IMR-90 (cell line): ENCODE data around the gene MAGI2. TPM values are rescaled to one million over a fixed set of nuclear protein-coding genes. Genes with fewer than 3 reads are reported as not detected.

Source experiments
- ATAC-seq: fragments of 200-7000 bp; cut with Tn5 transposase; 2 replicates; pipeline ENCODE4 v1.9.1; 2020; ENCODE audit warnings: low read depth, mild to moderate bottlenecking, moderate library complexity
- BruUV-seq: library from RNA; stranded (reverse); fragments of 400-500 nt; replicated peaks from 2 replicates; lab custom pipeline; 2021; lab: Mats Ljungman, UMichigan
- CTCF ChIA-PET: fragments of 300-600 bp; formaldehyde crosslinking; extraction: SDS; loops from one replicate; lab custom pipeline; 2021; ENCODE audit warnings: antibody characterized with exemption; lab: Yijun Ruan, JAX
- POLR2A ChIA-PET: fragments of 300-600 bp; sonication (Branson Sonifier 250); formaldehyde crosslinking; loops from one replicate; lab custom pipeline; 2022; ENCODE audit warnings: antibody characterized with exemption; ENCODE audit not compliant: unreplicated experiment; lab: Charles Lee
- DNase-seq: peaks from one replicate; pipeline ENCODE4 v3.0.0; 2013
- H2AFZ ChIP-seq: replicated peaks from 2 replicates; pipeline ENCODE3; 2013; ENCODE audit warnings: low read length, mild to moderate bottlenecking; ENCODE audit not compliant: poor library complexity
- H2AK5ac ChIP-seq: 2 replicates; pipeline ENCODE4 v1.6.1; 2013; ENCODE audit warnings: low read depth, low read length, inconsistent platforms
- H2AK9ac ChIP-seq: replicated peaks from 2 replicates; pipeline ENCODE3; 2013; ENCODE audit warnings: mild to moderate bottlenecking, low read depth, low read length, moderate library complexity; ENCODE audit not compliant: poor library complexity
- H2BK120ac ChIP-seq: 2 replicates; pipeline ENCODE4 v1.6.1; 2013; ENCODE audit warnings: low read depth, low read length, inconsistent platforms
- H2BK15ac ChIP-seq: 3 replicates; pipeline ENCODE4 v1.6.1; 2013; ENCODE audit warnings: low read depth, low read length, inconsistent platforms
- H2BK20ac ChIP-seq: 2 replicates; pipeline ENCODE4 v1.6.1; 2013; ENCODE audit warnings: low read depth, mild to moderate bottlenecking, inconsistent platforms, low read length, moderate library complexity
- H2BK5ac ChIP-seq: 2 replicates; pipeline ENCODE4 v1.6.1; 2013; ENCODE audit warnings: mild to moderate bottlenecking, low read depth, low read length, inconsistent platforms; ENCODE audit not compliant: poor library complexity, severe bottlenecking
- H3K14ac ChIP-seq: replicated peaks from 2 replicates; pipeline ENCODE4 v1.6.1; 2013; ENCODE audit warnings: low read depth, low read length, inconsistent platforms
- H3K18ac ChIP-seq: 2 replicates; pipeline ENCODE4 v1.6.1; 2013; ENCODE audit warnings: low read depth, low read length, control low read depth
- H3K23ac ChIP-seq: 2 replicates; pipeline ENCODE4 v1.6.1; 2013; ENCODE audit warnings: low read depth, low read length, inconsistent platforms
- H3K27ac ChIP-seq: 2 replicates; pipeline ENCODE4 v1.5.1; 2013; ENCODE audit warnings: mild to moderate bottlenecking, control low read depth, low read length; ENCODE audit not compliant: insufficient read depth
- H3K27me3 ChIP-seq: 2 replicates; pipeline ENCODE4 v1.6.1; 2013; ENCODE audit warnings: low read length; ENCODE audit not compliant: control insufficient read depth, insufficient read depth
- H3K36me3 ChIP-seq: 2 replicates; pipeline ENCODE4 v1.6.1; 2013; ENCODE audit warnings: low read length, mixed read lengths; ENCODE audit not compliant: control insufficient read depth, insufficient read depth
- H3K4ac ChIP-seq: 2 replicates; pipeline ENCODE4 v1.6.1; 2013; ENCODE audit warnings: low read depth, low read length, inconsistent platforms
- H3K4me1 ChIP-seq: 2 replicates; pipeline ENCODE4 v1.6.1; 2013; ENCODE audit warnings: low read length, mixed read lengths; ENCODE audit not compliant: control insufficient read depth, insufficient read depth
- H3K4me2 ChIP-seq: 2 replicates; pipeline ENCODE4 v1.6.1; 2013; ENCODE audit warnings: low read depth, mild to moderate bottlenecking, control low read depth, low read length, moderate library complexity
- H3K4me3 ChIP-seq: 2 replicates; pipeline ENCODE4 v1.5.1; 2013; ENCODE audit warnings: low read depth, mild to moderate bottlenecking, control low read depth, low read length, moderate library complexity; ENCODE audit not compliant: insufficient read depth
- H3K56ac ChIP-seq: 2 replicates; pipeline ENCODE4 v1.6.1; 2013; ENCODE audit warnings: low read length, inconsistent platforms; ENCODE audit not compliant: insufficient read depth; ENCODE audit errors: extremely low read depth
- H3K79me1 ChIP-seq, 2 experiments: 2 replicates each; pipeline ENCODE4 v1.6.1; 2013; ENCODE audit warnings: low read length in 2 of 2, inconsistent platforms in 1 of 2, low read depth in 1 of 2
- H3K9ac ChIP-seq: 2 replicates; pipeline ENCODE4 v1.6.1; 2013; ENCODE audit warnings: low read depth, low read length, control low read depth
- H3K9me1 ChIP-seq: 2 replicates; pipeline ENCODE4 v1.6.1; 2013; ENCODE audit warnings: low read length, inconsistent platforms; ENCODE audit not compliant: insufficient read depth
- H3K9me3 ChIP-seq: 2 replicates; pipeline ENCODE4 v1.6.1; 2013; ENCODE audit warnings: low read length; ENCODE audit not compliant: control insufficient read depth, insufficient read depth
- H4K20me1 ChIP-seq: 2 replicates; pipeline ENCODE4 v1.6.1; 2013; ENCODE audit warnings: low read length, inconsistent platforms; ENCODE audit not compliant: insufficient read depth
- H4K5ac ChIP-seq: 2 replicates; pipeline ENCODE4 v1.6.1; 2013; ENCODE audit warnings: mild to moderate bottlenecking, low read depth, low read length, control low read depth
- H4K8ac ChIP-seq, 2 experiments: 2 replicates each; pipeline ENCODE4 v1.6.1; 2013; ENCODE audit warnings: low read depth in 2 of 2, low read length in 2 of 2, control low read depth in 1 of 2, inconsistent platforms in 1 of 2
- H4K91ac ChIP-seq: 2 replicates; pipeline ENCODE4 v1.6.1; 2013; ENCODE audit warnings: low read depth, low read length, inconsistent platforms; ENCODE audit not compliant: insufficient read depth
- BHLHE40 ChIP-seq: fragments of 150-350 bp; IDR thresholded peaks from 2 replicates; pipeline ENCODE4 v1.6.1; 2016; ENCODE audit warnings: mild to moderate bottlenecking, low read depth, low read length
- CEBPB ChIP-seq: IDR thresholded peaks from 2 replicates; pipeline ENCODE4 v1.6.1; 2012; ENCODE audit warnings: low read depth, low read length, improper control_type of control experiment
- CHD1 ChIP-seq: IDR thresholded peaks from 2 replicates; pipeline ENCODE4 v1.6.1; 2012; ENCODE audit warnings: low read depth, low read length, improper control_type of control experiment
- CTCF ChIP-seq: conservative IDR thresholded peaks from 2 replicates; pipeline ENCODE4 v1.5.1; 2012; ENCODE audit warnings: mild to moderate bottlenecking, low read depth, low read length, improper control_type of control experiment
- ELK1 ChIP-seq: fragments of 150-350 bp; IDR thresholded peaks from 2 replicates; pipeline ENCODE4 v1.6.1; 2016; ENCODE audit warnings: low read depth, mild to moderate bottlenecking, low read length, moderate library complexity, borderline replicate concordance
- FOS ChIP-seq: fragments of 150-350 bp; IDR thresholded peaks from 2 replicates; pipeline ENCODE4 v1.6.1; 2016; ENCODE audit warnings: low read depth, low read length
- MAFK ChIP-seq: IDR thresholded peaks from 2 replicates; pipeline ENCODE4 v1.6.1; 2012; ENCODE audit warnings: low read depth, low read length, improper control_type of control experiment
- MAZ ChIP-seq: IDR thresholded peaks from 2 replicates; pipeline ENCODE4 v1.6.1; 2012; ENCODE audit warnings: low read depth, mild to moderate bottlenecking, low read length, improper control_type of control experiment, moderate library complexity, borderline replicate concordance
- MXI1 ChIP-seq: IDR thresholded peaks from 2 replicates; pipeline ENCODE4 v1.6.1; 2012; ENCODE audit warnings: low read depth, mild to moderate bottlenecking, low read length, moderate library complexity, borderline replicate concordance
- NFE2L2 ChIP-seq: fragments of 150-350 bp; IDR thresholded peaks from 2 replicates; pipeline ENCODE4 v1.6.1; 2016; ENCODE audit warnings: low read depth, mild to moderate bottlenecking, low read length
- POLR2A ChIP-seq: IDR thresholded peaks from 2 replicates; pipeline ENCODE4 v1.6.1; 2012; ENCODE audit warnings: mild to moderate bottlenecking, low read depth, low read length
- RAD21 ChIP-seq: IDR thresholded peaks from 2 replicates; pipeline ENCODE4 v1.6.1; 2012; ENCODE audit warnings: low read length, improper control_type of control experiment
- RCOR1 ChIP-seq: IDR thresholded peaks from 2 replicates; pipeline ENCODE4 v1.6.1; 2012; ENCODE audit warnings: mild to moderate bottlenecking, low read length, improper control_type of control experiment; ENCODE audit not compliant: insufficient replicate concordance
- RFX5 ChIP-seq: IDR thresholded peaks from 2 replicates; pipeline ENCODE4 v1.8.0; 2012; ENCODE audit warnings: low read depth, mild to moderate bottlenecking, low read length, moderate library complexity
- SMC3 ChIP-seq: fragments of 150-350 bp; IDR thresholded peaks from 2 replicates; pipeline ENCODE4 v1.6.1; 2016; ENCODE audit warnings: low read depth, mild to moderate bottlenecking, antibody characterized with exemption, low read length, moderate library complexity
- USF2 ChIP-seq: fragments of 150-350 bp; IDR thresholded peaks from 2 replicates; pipeline ENCODE4 v1.6.1; 2017; ENCODE audit warnings: mild to moderate bottlenecking, antibody characterized with exemption, low read length, low read depth
- WGBS, 2 experiments: methylation state at CpG; one replicate each; pipeline versions ENCODE4 v1.1.5 to v1.1.7; 2013; ENCODE audit warnings: missing lambda C conversion rate in 2 of 2; ENCODE audit not compliant: insufficient read length in 1 of 2; ENCODE audit errors: extremely low coverage in 2 of 2; 5-methylcytosine and 5-hydroxymethylcytosine counted together
- dilution Hi-C: fragments of 300-500 bp; cut with HindIII; formaldehyde crosslinking; loops from one replicate; pipeline ENCODE4 v1.14.3; 2018; ENCODE audit warnings: low sequenced_read_pairs; ENCODE audit not compliant: unreplicated experiment
- in situ Hi-C: fragments of 300-500 bp; cut with MboI; formaldehyde crosslinking; loops from 3 replicates; pipeline ENCODE4 v1.14.3; 2019; ENCODE audit warnings: low sequenced_read_pairs, inconsistent platforms, mixed read lengths
- intact Hi-C: fragments of 100-400 bp; cut with micrococcal nuclease; formaldehyde crosslinking; loops from 2 replicates; pipeline ENCODE4 v1.10.0; 2022
- polyA plus RNA-seq, 3 experiments: library from polyadenylated mRNA; depleted of rRNA; stranded (reverse); fragments of >200 nt; gene quantifications; 2 replicates each; pipeline ENCODE4 v1.2.3, GENCODE V29; 2012; ENCODE audit warnings: low replicate concordance in 1 of 3
- total RNA-seq: library from RNA; depleted of rRNA; stranded (reverse); fragments of >200 nt; gene quantifications from 2 replicates; pipeline ENCODE4 v1.2.3, GENCODE V29; 2012

MAGI2 gene
- total and polyA plus RNA-seq, 2 of the 4 experiments (the other 2 are of a cell fraction) = 2.5 to 17.9 TPM

- H3K27ac ChIP-seq = no peak overlapping the region
- no peaks in the 10 kb centered on the region; a peak in 1 of 4 replicates for H3K79me1 ChIP-seq
- no peak overlapping the region for H4K91ac ChIP-seq
- no peak overlapping the region for H3K4ac ChIP-seq
- dilution Hi-C loops = no loop called here
- intact Hi-C loops = no loop called here
- no CpG with 5 or more reads among the region's 5 CpGs for WGBS, 2 experiments
- H3K9me1 ChIP-seq = no peaks in the 10 kb centered on the region
- no peak overlapping the region for H2BK120ac ChIP-seq
- no peak overlapping the region for H2BK15ac ChIP-seq
- H4K5ac ChIP-seq = no peak overlapping the region
- H3K27me3 ChIP-seq = no peaks in the 10 kb centered on the region
- DNase-seq = no peak
- H3K4me3 ChIP-seq = no peak overlapping the region
- H2BK5ac ChIP-seq = no peak overlapping the region
- no peak overlapping the region for H3K14ac ChIP-seq
- no peak overlapping the region; the same call in 1 of the 2 replicates for H2AK5ac ChIP-seq
- H2AK9ac ChIP-seq = no peak overlapping the region
- ATAC-seq = no peak
- H3K36me3 ChIP-seq = no peaks in the 10 kb centered on the region
- H3K4me1 ChIP-seq = no peaks in the 10 kb centered on the region
- H3K4me2 ChIP-seq = no peak overlapping the region
- no peaks in the 10 kb centered on the region for H4K20me1 ChIP-seq
- H2BK20ac ChIP-seq = no peak overlapping the region
- in situ Hi-C loops = no loop called here
- no TSS peak for BruUV-seq
- no peak overlapping the region for H3K9ac ChIP-seq
- no peak overlapping the region for H3K56ac ChIP-seq
- H2AFZ ChIP-seq = no peak overlapping the region
- TF ChIP-seq SMC3 = no peak
- no peak for TF ChIP-seq RFX5
- no peak for TF ChIP-seq RAD21
- no peak for TF ChIP-seq CEBPB
- no peak for TF ChIP-seq RCOR1
- TF ChIP-seq ELK1 = no peak
- no peak for TF ChIP-seq USF2
- TF ChIP-seq CHD1 = no peak
- no peak for TF ChIP-seq FOS
- no peak for TF ChIP-seq CTCF
- TF ChIP-seq MAFK = no peak
- no peak for TF ChIP-seq MAZ
- no peak for TF ChIP-seq POLR2A
- TF ChIP-seq MXI1 = no peak
- TF ChIP-seq NFE2L2 = no peak
- no peak for TF ChIP-seq BHLHE40
- H4K8ac ChIP-seq = no peak overlapping the region
- ChIA-PET POLR2A (no interaction called here), CTCF (interaction anchor here (0.6 to 0.9 kb wide), 2 partner anchors 10 to 26 kb away, joined by 3 read pairs; no protein-coding TSS in a partner anchor)
- H3K9me3 ChIP-seq = no peaks in the 10 kb centered on the region
- H3K23ac ChIP-seq = no peak overlapping the region
- no peak overlapping the region for H3K18ac ChIP-seq
These were observed 580.4 kb downstream of the MAGI2 start for GRCh38 chr7:78873117-78873516.
